Epithelial cell of esophagus (primary cell): ENCODE measurements around the gene NCF2.

ENCODE experiments used
- DNase-seq: peaks from one replicate; pipeline ENCODE4 v3.0.0; 2010; ENCODE audit warnings: low read depth
- H3K4me3 ChIP-seq: 2 replicates; pipeline ENCODE4 v1.5.1; 2011; ENCODE audit warnings: mild to moderate bottlenecking, low read length, control low read depth
- CTCF ChIP-seq: IDR thresholded peaks from 2 replicates; pipeline ENCODE4 v1.5.1; 2011; ENCODE audit warnings: low read depth, mild to moderate bottlenecking, low read length, control low read depth, inconsistent platforms; ENCODE audit not compliant: insufficient read depth; ENCODE audit errors: missing control alignments

NCF2 gene

GRCh38 chr1:183559061-183559460 lies 31.2 kb downstream of the NCF2 start:
- H3K4me3 ChIP-seq = no peak overlapping the region
- TF ChIP-seq CTCF = no peak
- DNase-seq = no peak

GRCh38 chr1:183554577-183554976 lies 35.7 kb downstream of the NCF2 start:
- DNase-seq = no peak
- no peak for TF ChIP-seq CTCF
- no peak overlapping the region for H3K4me3 ChIP-seq

- DNase-seq = no peak
- H3K4me3 ChIP-seq = no peak overlapping the region
- no peak for TF ChIP-seq CTCF
Measured at GRCh38 chr1:183553764-183554163, 36.5 kb downstream of the NCF2 start.

- TF ChIP-seq CTCF = no peak
- no peak for DNase-seq
- no peak overlapping the region for H3K4me3 ChIP-seq
Measured at GRCh38 chr1:183553331-183553730, 36.9 kb downstream of the NCF2 start.

GRCh38 chr1:183552891-183553290 lies 37.4 kb downstream of the NCF2 start:
- no peak overlapping the region for H3K4me3 ChIP-seq
- DNase-seq = no peak
- no peak for TF ChIP-seq CTCF

- no peak overlapping the region for H3K4me3 ChIP-seq
- no peak for DNase-seq
- no peak for TF ChIP-seq CTCF
Measured at GRCh38 chr1:183552441-183552840, 37.8 kb downstream of the NCF2 start.

- no peak for DNase-seq
- no peak overlapping the region for H3K4me3 ChIP-seq
- no peak for TF ChIP-seq CTCF
Measured at GRCh38 chr1:183551924-183552323, 38.3 kb downstream of the NCF2 start.
